Neural cell (in vitro differentiated cells): ENCODE results near the gene TACC2. TPM values are rescaled to one million over a fixed set of nuclear protein-coding genes. Genes with fewer than 3 reads are reported as not detected.

Source experiments
- H2AFZ ChIP-seq: fragments of 200-600, 300-800 bp; sonication (generic), shearing (Covaris generic); 2 replicates; pipeline ENCODE4 v1.6.0; 2014; ENCODE audit warnings: low read depth, mild to moderate bottlenecking, antibody characterized with exemption, low read length, moderate library complexity
- H3F3A ChIP-seq: fragments of 200-600 bp; shearing (Covaris generic); 2 replicates; pipeline ENCODE4 v1.6.1; 2016; ENCODE audit warnings: mild to moderate bottlenecking, moderate library complexity, mixed read lengths, antibody characterized with exemption, low read length; ENCODE audit not compliant: insufficient read depth, poor library complexity, severe bottlenecking
- H3K27ac ChIP-seq: fragments of 200-600, 300-800 bp; sonication (generic), shearing (Covaris generic); 2 replicates; pipeline ENCODE4 v1.5.1; 2014; ENCODE audit warnings: mild to moderate bottlenecking, low read length, moderate library complexity
- H3K27me3 ChIP-seq: fragments of 300-800, 200-600 bp; sonication (generic), shearing (Covaris generic); 2 replicates; pipeline ENCODE4 v1.6.0; 2014; ENCODE audit warnings: mild to moderate bottlenecking, low read depth, low read length, moderate library complexity; ENCODE audit not compliant: insufficient read depth
- H3K36me3 ChIP-seq: fragments of 300-800, 200-600 bp; sonication (generic), shearing (Covaris generic); 2 replicates; pipeline ENCODE4 v1.5.1; 2014; ENCODE audit warnings: mild to moderate bottlenecking, antibody characterized with exemption, low read length, moderate library complexity; ENCODE audit not compliant: insufficient read depth
- H3K4me2 ChIP-seq: fragments of 300-800, 200-600 bp; sonication (generic), shearing (Covaris generic); 2 replicates; pipeline ENCODE4 v1.6.0; 2014; ENCODE audit warnings: mild to moderate bottlenecking, low read length
- H3K4me3 ChIP-seq: fragments of 300-800, 200-600 bp; sonication (generic), shearing (Covaris generic); 2 replicates; pipeline ENCODE4 v1.5.1; 2014; ENCODE audit warnings: mild to moderate bottlenecking, low read length, moderate library complexity
- H3K79me2 ChIP-seq: fragments of 200-600 bp; shearing (Covaris generic); replicated peaks from 2 replicates; pipeline ENCODE4 v1.6.0; 2014; ENCODE audit warnings: mild to moderate bottlenecking, low read length, moderate library complexity; ENCODE audit not compliant: insufficient read depth
- H3K9ac ChIP-seq: fragments of 300-800, 200-600 bp; sonication (generic), shearing (Covaris generic); 2 replicates; pipeline ENCODE4 v1.6.1; 2016; ENCODE audit warnings: mild to moderate bottlenecking, low read length, mixed read lengths
- H3K9me2 ChIP-seq: fragments of 200-600 bp; shearing (Covaris generic); 2 replicates; pipeline ENCODE4 v1.6.1; 2016; ENCODE audit warnings: mild to moderate bottlenecking, low read length, mixed read lengths; ENCODE audit not compliant: insufficient read depth
- H3K9me3 ChIP-seq: fragments of 200-600, 300-800 bp; sonication (generic), shearing (Covaris generic); 2 replicates; pipeline ENCODE4 v1.6.1; 2016; ENCODE audit warnings: mild to moderate bottlenecking, mixed run types, low read length, moderate library complexity, mixed read lengths
- H4K20me1 ChIP-seq: fragments of 200-600 bp; shearing (Covaris generic); 2 replicates; pipeline ENCODE4 v1.6.1; 2016; ENCODE audit warnings: mild to moderate bottlenecking, mixed run types; ENCODE audit not compliant: insufficient read depth
- CTCF ChIP-seq: fragments of 450-650 bp; IDR thresholded peaks from 2 replicates; pipeline ENCODE4 v1.5.1; 2014; ENCODE audit warnings: antibody characterized with exemption, mild to moderate bottlenecking, moderate library complexity; ENCODE audit not compliant: poor library complexity, severe bottlenecking
- EP300 ChIP-seq: fragments of 450-650 bp; conservative IDR thresholded peaks from 2 replicates; pipeline ENCODE4 v1.6.1; 2014; ENCODE audit warnings: antibody characterized with exemption, mild to moderate bottlenecking, moderate library complexity; ENCODE audit not compliant: poor library complexity, severe bottlenecking
- EZH2 ChIP-seq: fragments of 200-600, 300-800 bp; shearing (Covaris generic), sonication (generic); IDR thresholded peaks from 2 replicates; pipeline ENCODE4 v1.6.1; 2014; ENCODE audit warnings: antibody characterized with exemption, low read length, borderline replicate concordance, mild to moderate bottlenecking; ENCODE audit not compliant: insufficient read depth, poor library complexity, severe bottlenecking
- MXI1 ChIP-seq: fragments of 450-650 bp; conservative IDR thresholded peaks from 2 replicates; pipeline ENCODE4 v1.6.1; 2014; ENCODE audit warnings: antibody characterized with exemption, mild to moderate bottlenecking; ENCODE audit not compliant: poor library complexity, severe bottlenecking
- POLR2AphosphoS5 ChIP-seq: IDR thresholded peaks from 2 replicates; pipeline ENCODE4 v1.6.1; 2012
- RAD21 ChIP-seq: fragments of 450-650 bp; conservative IDR thresholded peaks from 2 replicates; pipeline ENCODE4 v1.6.1; 2014; ENCODE audit warnings: antibody characterized with exemption, mild to moderate bottlenecking, moderate library complexity
- REST ChIP-seq: IDR thresholded peaks from 2 replicates; pipeline ENCODE4 v1.6.1; 2012; ENCODE audit warnings: borderline replicate concordance
- SMC3 ChIP-seq: fragments of 450-650 bp; conservative IDR thresholded peaks from 2 replicates; pipeline ENCODE4 v1.6.1; 2014; ENCODE audit warnings: antibody characterized with exemption, mild to moderate bottlenecking, moderate library complexity; ENCODE audit not compliant: poor library complexity
- TAF1 ChIP-seq: IDR thresholded peaks from 2 replicates; pipeline ENCODE4 v1.6.1; 2012; ENCODE audit warnings: low read depth
- polyA plus RNA-seq: library from polyadenylated mRNA; depleted of rRNA; stranded (reverse); fragments of >200 nt; gene quantifications from 2 replicates; pipeline ENCODE4 v1.2.3, GENCODE V29; 2014

The TACC2 gene
- polyA plus RNA-seq, 1 donor from 2014 or later = 17.6 TPM

- Histone ChIP-seq H4K20me1 (peaks cover 5% of the 10 kb centered on the region), H3K36me3 (no peaks in the 10 kb centered on the region), H3K79me2 (peaks cover 23% of the 10 kb centered on the region), H3F3A (no peaks in the 10 kb centered on the region), H3K9ac (no peak overlapping the region), H2AFZ (no peak overlapping the region), H3K9me3 (no peaks in the 10 kb centered on the region), H3K4me3 (no peak overlapping the region), H3K27me3 (no peaks in the 10 kb centered on the region), H3K9me2 (no peaks in the 10 kb centered on the region), H3K4me2 (no peak overlapping the region), H3K27ac (no peak overlapping the region)
- TF ChIP-seq RAD21 (no peak), REST (no peak), SMC3 (no peak), MXI1 (no peak), EZH2 (no peak), TAF1 (no peak), POLR2AphosphoS5 (no peak), EP300 (no peak), CTCF (no peak)
Measured at GRCh38 chr10:122181876-122182275, 192.9 kb downstream of the TACC2 start.

- H3F3A ChIP-seq = no peaks in the 10 kb centered on the region
- no peak overlapping the region for H3K4me2 ChIP-seq
- H4K20me1 ChIP-seq = peaks cover 5% of the 10 kb centered on the region
- H3K4me3 ChIP-seq = no peak overlapping the region
- no peak overlapping the region for H2AFZ ChIP-seq
- TF ChIP-seq MXI1 (no peak), RAD21 (no peak), EP300 (no peak), POLR2AphosphoS5 (no peak), REST (no peak), EZH2 (no peak), CTCF (no peak), TAF1 (no peak), SMC3 (no peak)
- no peaks in the 10 kb centered on the region for H3K36me3 ChIP-seq
- no peak overlapping the region for H3K27ac ChIP-seq
- H3K27me3 ChIP-seq = no peaks in the 10 kb centered on the region
- H3K9me3 ChIP-seq = no peaks in the 10 kb centered on the region
- peaks cover 20% of the 10 kb centered on the region for H3K79me2 ChIP-seq
- no peaks in the 10 kb centered on the region for H3K9me2 ChIP-seq
- H3K9ac ChIP-seq = no peak overlapping the region
Measured at GRCh38 chr10:122182308-122182707, 193.3 kb downstream of the TACC2 start.
